SK-MEL-5 (cell line): ENCODE data around the gene PLSCR2. TPM values are rescaled to one million over a fixed set of nuclear protein-coding genes. Genes with fewer than 3 reads are reported as not detected.

Source experiments
- DNase-seq: peaks from one replicate; pipeline ENCODE4 v3.0.0-alpha.2; 2016; ENCODE audit warnings: low read depth, low spot score
- in situ Hi-C: cut with HindIII; loops from 2 replicates; pipeline ENCODE4 v1.10.0; 2016; ENCODE audit warnings: low sequenced_read_pairs, high pct_unique_total_duplicates, low pct_unique_long_range_greater_than_20kb
- total RNA-seq: library from RNA; depleted of rRNA; stranded (reverse); fragments of >200 nt; shearing (Covaris generic); gene quantifications from 2 replicates; pipeline ENCODE4 v1.2.3, GENCODE V29; 2014; rRNA removed

PLSCR2 gene
- total RNA-seq, 1 experiment from 2014 or later: not detected

DNA sequence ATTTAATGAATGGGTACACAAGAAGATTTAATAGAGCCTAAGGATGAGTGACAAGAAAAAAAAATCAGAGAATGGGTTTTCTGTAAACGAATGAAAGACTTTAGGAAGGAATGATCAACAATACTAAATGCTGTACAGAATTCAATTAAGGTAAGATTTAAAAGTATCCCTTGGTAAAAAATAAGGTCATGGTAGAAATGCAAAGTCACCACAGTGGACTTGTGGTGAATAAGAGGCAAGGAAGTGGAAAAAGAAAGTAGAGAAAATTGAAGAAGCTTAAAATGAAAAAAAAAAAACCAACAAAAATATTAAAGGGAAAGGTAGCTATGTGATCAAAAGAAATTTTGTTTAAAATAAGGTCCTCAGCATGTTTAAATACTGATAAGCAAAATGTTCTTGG is 82.4 kb downstream of the PLSCR2 start:
- DNase-seq: no peak
- in situ Hi-C loops: no loop called here

DNA sequence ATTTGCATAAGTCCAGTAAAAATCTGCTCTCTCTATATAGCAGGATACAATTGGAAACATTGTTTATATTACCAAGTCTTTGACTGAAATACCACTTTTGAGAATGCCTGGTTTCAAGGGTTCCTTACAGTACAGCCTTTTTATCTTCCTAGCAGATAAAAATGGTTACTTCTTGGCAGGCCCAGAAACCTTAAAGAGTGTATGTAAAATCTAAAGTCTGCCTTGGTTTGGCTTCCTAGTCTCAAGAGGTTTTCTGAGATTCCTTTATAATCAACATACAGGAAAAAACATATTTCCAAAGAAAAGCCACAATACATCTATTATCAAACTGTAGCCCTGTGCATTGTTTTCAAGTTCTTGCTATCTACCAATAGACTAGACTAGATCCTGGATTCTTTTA is 84.6 kb downstream of the PLSCR2 start:
- in situ Hi-C loops: no loop called here
- DNase-seq: no peak

Other genes starting within 250 kb of the PLSCR2 start
- 3.2 and 4.5 TPM in 2 replicates for gene PLSCR4, start 218.5 kb downstream of the PLSCR2 start, total RNA-seq
- 355 and 367 TPM in 2 replicates for gene PLSCR1, start 75.0 kb upstream of the PLSCR2 start, total RNA-seq
- not detected in 2 replicates for gene PLSCR5, start 135.8 kb upstream of the PLSCR2 start, total RNA-seq